Gastrocnemius medialis (tissue), 4 donors: Measurements from ENCODE around the gene KCNQ1. TPM values are rescaled to one million over a fixed set of nuclear protein-coding genes. Genes with fewer than 3 reads are reported as not detected.
"Not testable (repeated sequence)": the region's sequence is repeated elsewhere in the genome, so short reads cannot be mapped to it uniquely, and the experiment has no call there.

Experiments
- ATAC-seq, 2 donors: fragments of 150-250 bp; one replicate each; pipeline ENCODE4 v1.9.1; 2016
- DNase-seq, 2 donors: peaks; one replicate each; pipeline ENCODE4 v3.0.0-alpha.2; 2019
- H3K27ac ChIP-seq, 4 donors: fragments of 200-600 bp; sonication (generic); 1 replicate in 1 of 4; 2 replicates in 3 of 4; pipeline ENCODE4 v1.5.1; 2016 to 2018; ENCODE audit warnings: mild to moderate bottlenecking in 2 of 4, moderate library complexity in 1 of 4
- H3K27me3 ChIP-seq, 3 donors: fragments of 200-600 bp; sonication (generic) in 2 of 3; 1 replicate in 1 of 3; 2 replicates in 2 of 3; pipeline versions ENCODE4 v1.5.1 to v1.6.0; 2016 to 2019; ENCODE audit warnings: mild to moderate bottlenecking in 1 of 3, moderate library complexity in 1 of 3
- H3K36me3 ChIP-seq, 2 donors: fragments of 200-600 bp; sonication (generic) in 1 of 2; one replicate each; pipeline ENCODE4 v1.5.1; 2017 to 2018
- H3K4me1 ChIP-seq, 2 donors: fragments of 200-600 bp; sonication (generic) in 1 of 2; one replicate each; pipeline ENCODE4 v1.5.1; 2016 to 2017; ENCODE audit warnings: mild to moderate bottlenecking in 2 of 2
- H3K4me3 ChIP-seq, 4 donors: fragments of 200-600 bp; sonication (generic) in 3 of 4; 1 replicate in 1 of 4; 2 replicates in 3 of 4; pipeline ENCODE4 v1.5.1; 2016 to 2019; ENCODE audit warnings: mild to moderate bottlenecking in 2 of 4
- H3K9me3 ChIP-seq, 3 donors: fragments of 200-600 bp; sonication (generic) in 2 of 3; 1 replicate in 1 of 3; 2 replicates in 2 of 3; pipeline ENCODE4 v1.5.1; 2016 to 2019
- POLR2A ChIP-seq, 2 donors: fragments of 450-650 bp; IDR thresholded peaks; one replicate each; pipeline ENCODE4 v1.6.1; 2017; ENCODE audit warnings: antibody characterized with exemption in 2 of 2, mild to moderate bottlenecking in 2 of 2, moderate library complexity in 2 of 2
- in situ Hi-C, 4 donors: fragments of 200-750 bp; cut with MboI; loops; one replicate each; pipeline versions ENCODE4 v1.15.0 to v1.8.0; 2017; ENCODE audit warnings: low sequenced_read_pairs in 4 of 4
- intact Hi-C: fragments of 100-400 bp; cut with DNase I; formaldehyde crosslinking; loops from one replicate; pipeline ENCODE4 v1.15.1; 2023; ENCODE audit warnings: low total_unique reads
- total RNA-seq, 4 donors: library from RNA; depleted of rRNA; stranded (reverse); fragments of >200 nt; gene quantifications; one replicate each; pipeline versions ENCODE4 v1.1.0 to v1.2.3, GENCODE V29; 2016
- TF ChIP-seq, protein P1 (sequence below), 5 experiments: fragments of 450-650 bp in 3 of 5; fragments of 200-600 bp in 2 of 5; sonication (generic) in 2 of 5; IDR thresholded peaks in 4 of 5; conservative IDR thresholded peaks in 1 of 5; 1 replicate in 4 of 5; 2 replicates in 1 of 5; pipeline ENCODE4 v1.5.1; 2016 to 2019; ENCODE audit warnings: antibody characterized with exemption in 5 of 5, mild to moderate bottlenecking in 3 of 5, moderate library complexity in 3 of 5

KCNQ1 gene
- total RNA-seq, 4 donors from 2014 or later, result 0.15 to 1.00 (median 0.67) TPM

- Histone ChIP-seq H3K27me3 (peaks cover 0 to 3% (median 0%) of the 10 kb centered on the region in 3 donors), H3K36me3 (no peaks in the 10 kb centered on the region), H3K9me3 (peaks cover 6 to 7% (median 6%) of the 10 kb centered on the region in 3 donors), H3K27ac (no peak overlapping the region), H3K4me1 (no peaks in the 10 kb centered on the region), H3K4me3 (no peak overlapping the region)
- ATAC-seq, result no peak
- intact Hi-C loops (no loop called here), in situ Hi-C loops (no loop called here)
- DNase-seq, result no peak
- TF ChIP-seq, protein P1, sequence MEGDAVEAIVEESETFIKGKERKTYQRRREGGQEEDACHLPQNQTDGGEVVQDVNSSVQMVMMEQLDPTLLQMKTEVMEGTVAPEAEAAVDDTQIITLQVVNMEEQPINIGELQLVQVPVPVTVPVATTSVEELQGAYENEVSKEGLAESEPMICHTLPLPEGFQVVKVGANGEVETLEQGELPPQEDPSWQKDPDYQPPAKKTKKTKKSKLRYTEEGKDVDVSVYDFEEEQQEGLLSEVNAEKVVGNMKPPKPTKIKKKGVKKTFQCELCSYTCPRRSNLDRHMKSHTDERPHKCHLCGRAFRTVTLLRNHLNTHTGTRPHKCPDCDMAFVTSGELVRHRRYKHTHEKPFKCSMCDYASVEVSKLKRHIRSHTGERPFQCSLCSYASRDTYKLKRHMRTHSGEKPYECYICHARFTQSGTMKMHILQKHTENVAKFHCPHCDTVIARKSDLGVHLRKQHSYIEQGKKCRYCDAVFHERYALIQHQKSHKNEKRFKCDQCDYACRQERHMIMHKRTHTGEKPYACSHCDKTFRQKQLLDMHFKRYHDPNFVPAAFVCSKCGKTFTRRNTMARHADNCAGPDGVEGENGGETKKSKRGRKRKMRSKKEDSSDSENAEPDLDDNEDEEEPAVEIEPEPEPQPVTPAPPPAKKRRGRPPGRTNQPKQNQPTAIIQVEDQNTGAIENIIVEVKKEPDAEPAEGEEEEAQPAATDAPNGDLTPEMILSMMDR (IDR thresholded peaks at IDR 0.05 in 4 of 5, conservative IDR thresholded peaks at IDR 0.05 in 1 of 5), result no peak
- TF ChIP-seq POLR2A (IDR thresholded peaks at IDR 0.05), result no peak
These were observed 186.4 kb downstream of the KCNQ1 start for GRCh38 chr11:2631161-2631560.

DNA sequence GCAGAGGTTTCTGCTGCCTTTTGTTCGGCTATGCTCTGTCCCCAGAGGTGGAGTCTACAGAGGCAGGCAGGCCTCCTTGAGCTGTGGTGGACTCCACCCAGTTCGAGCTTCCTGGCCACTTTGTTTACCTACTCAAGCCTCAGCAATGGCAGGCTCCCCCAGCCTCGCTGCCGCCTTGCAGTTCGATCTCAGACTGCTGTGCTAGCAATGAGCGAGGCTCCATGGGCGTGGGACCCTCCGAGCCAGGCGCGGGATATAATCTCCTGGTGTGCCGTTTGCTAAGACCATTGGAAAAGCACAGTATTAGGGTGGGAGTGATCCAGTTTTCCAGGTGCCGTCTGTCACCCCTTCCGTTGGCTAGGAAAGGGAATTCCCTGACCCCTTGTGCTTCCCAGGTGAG is 195.0 kb downstream of the KCNQ1 start:
- DNase-seq, H3K36me3 ChIP-seq, intact Hi-C loops, H3K27me3 ChIP-seq, ATAC-seq, in situ Hi-C loops, H3K4me3 ChIP-seq, H3K27ac ChIP-seq, H3K4me1 ChIP-seq: not testable (repeated sequence)
- H3K9me3 ChIP-seq, result peaks cover 4 to 29% (median 8%) of the 10 kb centered on the region in 3 donors

GRCh38 chr11:2641623-2642022 is 196.8 kb downstream of the KCNQ1 start:
- intact Hi-C loops (no loop called here), in situ Hi-C loops (no loop called here)
- DNase-seq, result no peak
- no peaks in the 10 kb centered on the region for H3K36me3 ChIP-seq
- no peak overlapping the region for H3K27ac ChIP-seq
- H3K4me1 ChIP-seq, result no peaks in the 10 kb centered on the region
- TF ChIP-seq, protein P1 (IDR thresholded peaks at IDR 0.05 in 4 of 5, conservative IDR thresholded peaks at IDR 0.05 in 1 of 5), result no peak
- TF ChIP-seq POLR2A (IDR thresholded peaks at IDR 0.05), result no peak
- H3K27me3 ChIP-seq, result no peaks in the 10 kb centered on the region
- peaks cover 4 to 32% (median 8%) of the 10 kb centered on the region in 3 donors for H3K9me3 ChIP-seq
- no peak overlapping the region for H3K4me3 ChIP-seq
- ATAC-seq, result no peak

DNA sequence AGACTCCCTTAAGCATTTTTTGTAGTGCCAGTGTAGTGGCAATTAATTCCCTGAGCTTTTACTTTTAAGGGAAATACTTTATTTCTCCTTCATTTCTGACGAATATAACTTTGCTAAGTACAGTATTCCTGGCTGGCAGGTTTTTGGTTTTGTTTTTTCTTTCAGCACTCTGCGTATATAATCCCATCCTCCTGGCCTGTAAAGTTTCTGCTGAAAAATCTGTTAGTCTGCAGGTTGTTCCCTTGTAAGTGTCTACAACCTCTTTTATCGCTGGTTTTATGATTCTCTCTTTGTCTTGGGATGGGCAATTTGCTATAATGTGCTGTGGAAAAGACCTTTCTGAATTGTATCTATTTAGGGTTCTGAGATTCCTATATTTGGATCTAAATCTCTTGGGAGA is 198.9 kb downstream of the KCNQ1 start:
- H3K9me3 ChIP-seq, result peaks cover 4 to 37% (median 8%) of the 10 kb centered on the region in 3 donors
- in situ Hi-C loops, result no loop called here
- ATAC-seq, result no peak

DNA sequence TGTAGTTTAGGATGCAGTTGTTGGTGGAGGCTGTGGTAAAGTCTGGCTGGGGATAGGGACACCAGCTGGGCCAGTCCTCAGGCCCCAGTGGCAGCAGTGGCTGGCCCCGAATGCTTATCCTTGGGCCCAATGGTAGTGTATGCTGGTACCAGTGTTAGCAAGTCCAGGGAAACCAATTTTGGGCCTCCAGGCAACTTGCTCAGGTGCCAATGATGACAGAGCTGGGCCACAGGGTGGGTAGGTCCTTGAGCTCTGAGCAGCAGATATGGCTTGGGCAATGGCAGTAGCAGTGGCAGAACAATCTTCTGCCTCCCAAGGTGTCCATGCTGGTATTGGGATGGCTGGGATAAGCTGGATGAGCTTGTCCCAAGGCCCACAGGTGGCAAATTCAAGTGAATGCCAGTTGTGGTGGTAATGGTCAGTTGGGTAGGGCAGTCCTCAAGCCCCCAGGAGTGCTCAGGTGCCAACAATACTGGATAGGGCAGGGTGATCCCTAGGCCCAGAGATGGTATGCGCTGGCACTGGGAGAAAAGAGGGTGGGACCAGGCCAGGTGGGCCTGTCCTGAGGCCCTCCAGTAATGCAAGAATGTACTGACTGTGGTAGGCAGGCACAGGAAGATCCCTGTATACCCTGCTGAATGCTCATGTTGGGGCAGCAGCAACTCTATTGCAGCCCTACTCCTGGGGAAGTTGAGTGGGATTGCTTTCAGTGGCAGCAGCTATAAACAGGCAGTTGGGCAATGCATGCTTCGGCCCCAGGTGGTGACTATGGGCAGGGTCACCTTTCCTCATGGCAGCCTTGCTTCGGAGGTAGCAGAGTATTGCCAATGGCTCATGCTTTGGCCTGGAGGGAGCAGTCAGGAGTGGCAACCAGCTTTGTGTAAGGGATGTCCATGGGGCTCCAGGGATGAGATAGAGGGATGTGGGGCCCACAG is 200.3 kb downstream of the KCNQ1 start:
- in situ Hi-C loops, result no loop called here
- Histone ChIP-seq H3K4me3 (no peak overlapping the region), H3K9me3 (peaks cover 4 to 49% (median 4%) of the 10 kb centered on the region in 3 donors), H3K4me1 (no peaks in the 10 kb centered on the region), H3K36me3 (no peaks in the 10 kb centered on the region), H3K27me3 (no peaks in the 10 kb centered on the region), H3K27ac (no peak overlapping the region)
- intact Hi-C loops, result no loop called here
- DNase-seq (no peak), ATAC-seq (no peak)
- TF ChIP-seq, protein P1 (IDR thresholded peaks at IDR 0.05 in 4 of 5, conservative IDR thresholded peaks at IDR 0.05 in 1 of 5), result no peak
- TF ChIP-seq POLR2A (IDR thresholded peaks at IDR 0.05), result no peak

More for the DNA sequence above, 198.9 kb downstream of the KCNQ1 start:
- Histone ChIP-seq H3K4me1 (no peaks in the 10 kb centered on the region), H3K36me3 (no peaks in the 10 kb centered on the region), H3K27ac (no peak overlapping the region), H3K4me3 (no peak overlapping the region), H3K27me3 (no peaks in the 10 kb centered on the region)
- no peak for DNase-seq
- TF ChIP-seq, protein P1 (IDR thresholded peaks at IDR 0.05 in 4 of 5, conservative IDR thresholded peaks at IDR 0.05 in 1 of 5), result no peak
- TF ChIP-seq POLR2A (IDR thresholded peaks at IDR 0.05), result no peak
- intact Hi-C loops, result no loop called here
